Measurements from ENCODE around the gene SIGMAR1. TPM values are rescaled to one million over a fixed set of nuclear protein-coding genes. Genes with fewer than 3 reads are reported as not detected.

The SIGMAR1 gene
- total RNA-seq, 1 donor from 2014 or later, result 37.1 TPM

DNA sequence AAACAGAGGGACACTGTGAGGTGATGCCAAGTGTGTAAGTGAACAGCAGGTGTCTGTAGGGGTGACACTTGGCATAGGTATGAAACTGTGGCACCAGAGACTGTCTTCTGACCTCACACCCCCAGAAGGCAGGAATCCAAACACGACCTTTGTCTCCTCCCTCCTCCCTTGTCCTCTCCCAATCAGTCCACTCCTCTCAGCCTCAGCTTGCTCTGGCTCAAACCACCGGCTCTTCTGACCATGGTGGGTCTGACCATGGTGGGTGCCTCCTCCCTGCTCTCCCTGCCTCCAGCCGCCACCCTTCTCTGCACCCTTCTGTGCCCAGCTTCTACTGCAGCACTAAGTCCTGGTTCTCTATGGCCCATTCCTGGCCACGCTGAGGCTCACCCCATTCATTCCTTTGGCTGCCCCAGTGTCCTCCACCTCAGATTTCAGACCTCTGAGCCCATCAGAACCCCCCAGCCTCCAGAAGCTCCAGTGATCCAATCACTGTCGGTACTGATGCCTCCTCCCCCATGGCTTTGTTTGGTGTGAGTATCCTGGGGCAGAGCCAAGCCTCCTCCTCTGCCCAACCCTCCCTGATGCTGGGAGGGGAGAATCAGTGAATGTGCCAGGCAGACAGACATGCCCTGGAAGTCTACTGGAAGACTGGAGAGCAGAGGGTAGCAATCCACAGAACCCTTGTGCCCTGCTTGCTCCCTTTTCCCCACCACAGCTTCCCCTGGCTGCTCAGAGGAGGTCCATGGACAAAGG is 7.0 kb downstream of the SIGMAR1 start:
- no peak for DNase-seq

- DNase-seq, result no peak
Measured at GRCh38 chr9:34629491-34629808, 8.1 kb downstream of the SIGMAR1 start.

DNA sequence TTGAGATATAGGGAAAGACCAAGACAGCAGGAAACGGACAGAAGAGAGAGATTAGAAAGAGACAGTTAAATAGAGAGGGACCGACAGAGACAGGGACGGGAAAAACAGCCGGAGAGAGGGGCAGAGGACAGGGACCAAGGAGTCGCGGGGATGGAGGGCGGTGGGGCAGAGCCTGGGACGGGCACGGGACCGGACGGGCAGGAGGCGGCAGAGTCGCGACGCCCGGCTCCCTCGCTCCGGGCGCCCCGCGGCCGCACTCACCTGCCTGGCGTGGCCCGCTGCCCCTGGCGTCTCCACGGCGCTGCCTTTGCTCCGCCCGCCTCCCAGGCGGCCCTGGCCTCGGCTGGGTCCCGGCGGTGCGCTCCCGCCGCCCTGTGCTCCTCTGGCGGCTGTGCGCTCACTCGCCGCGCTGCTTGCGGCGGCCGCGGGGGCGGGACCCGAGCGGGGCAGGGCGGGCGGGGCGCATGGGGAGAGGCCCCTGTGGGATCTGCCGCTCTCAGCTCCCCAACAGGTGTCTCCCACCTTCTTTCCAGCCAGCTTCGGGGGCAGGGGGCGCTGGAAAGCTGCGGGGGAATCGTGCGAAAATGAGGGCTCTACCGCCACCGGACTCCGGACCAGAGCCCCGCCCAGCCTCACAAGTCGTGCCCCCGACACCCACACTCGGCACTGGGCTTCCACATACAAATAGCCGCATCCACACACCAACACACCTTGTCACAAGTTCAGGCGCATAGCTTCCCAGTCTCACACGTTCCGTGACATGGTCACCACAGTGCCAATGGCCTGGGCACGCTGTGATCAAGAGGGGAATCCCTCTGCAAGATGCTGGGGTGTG is 8.7 kb downstream of the SIGMAR1 start, which contains the start of gene ARID3C:
Gene ARID3C (minus strand): TSS at position 411 of the 835 bp plus-strand sequence. CDS start 1,052 bp downstream, outside the sequence.
- DNase-seq, result peak; percentile 37

DNA sequence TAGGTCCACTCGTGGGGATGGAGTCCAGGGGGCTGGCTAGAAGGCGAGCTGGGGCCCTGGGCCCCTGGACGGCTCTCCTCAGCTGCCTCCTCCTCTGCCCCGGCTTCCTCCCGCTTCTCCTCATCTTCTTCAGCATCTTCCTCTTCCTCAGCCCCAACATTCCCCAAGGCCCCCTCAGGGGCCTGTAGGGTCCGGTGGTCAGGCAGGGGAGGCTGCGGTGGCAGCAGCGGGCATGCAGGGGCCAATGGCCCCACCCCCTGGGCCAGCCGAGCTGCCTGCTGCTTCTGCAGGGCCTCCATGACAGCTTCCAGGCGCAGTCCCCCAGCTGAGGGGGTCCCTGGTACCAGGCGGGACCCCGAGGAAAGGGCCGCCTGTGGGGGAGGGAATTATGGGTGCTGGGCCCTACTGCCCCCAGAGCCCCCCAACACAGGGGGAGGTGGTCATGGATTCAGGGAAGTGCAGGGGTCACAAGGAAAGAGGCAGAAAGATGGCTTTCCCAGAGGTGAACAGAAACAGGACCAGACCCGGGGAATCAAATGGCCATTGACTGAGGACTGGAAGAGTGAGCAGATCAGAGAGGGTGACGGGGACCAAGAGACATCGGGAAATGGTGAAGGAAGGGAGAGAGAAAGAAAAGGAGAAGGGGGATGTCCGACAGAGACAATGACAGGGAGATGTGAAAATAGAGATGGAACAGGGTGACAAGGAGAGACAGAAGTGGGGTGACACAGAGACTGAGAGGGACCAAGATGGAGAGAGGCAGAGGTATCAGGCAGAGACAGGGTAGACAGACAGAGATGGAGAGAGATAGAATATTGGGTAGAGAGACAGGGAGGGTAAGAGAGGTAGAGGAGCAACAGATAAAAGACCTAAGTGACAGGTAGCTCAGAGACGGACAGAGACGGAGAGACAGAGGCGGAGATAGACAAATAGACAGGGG is 9.6 kb downstream of the SIGMAR1 start:
- DNase-seq, result no peak

- DNase-seq, result no peak
Measured at GRCh38 chr9:34625186-34625486, 12.5 kb downstream of the SIGMAR1 start.

DNA sequence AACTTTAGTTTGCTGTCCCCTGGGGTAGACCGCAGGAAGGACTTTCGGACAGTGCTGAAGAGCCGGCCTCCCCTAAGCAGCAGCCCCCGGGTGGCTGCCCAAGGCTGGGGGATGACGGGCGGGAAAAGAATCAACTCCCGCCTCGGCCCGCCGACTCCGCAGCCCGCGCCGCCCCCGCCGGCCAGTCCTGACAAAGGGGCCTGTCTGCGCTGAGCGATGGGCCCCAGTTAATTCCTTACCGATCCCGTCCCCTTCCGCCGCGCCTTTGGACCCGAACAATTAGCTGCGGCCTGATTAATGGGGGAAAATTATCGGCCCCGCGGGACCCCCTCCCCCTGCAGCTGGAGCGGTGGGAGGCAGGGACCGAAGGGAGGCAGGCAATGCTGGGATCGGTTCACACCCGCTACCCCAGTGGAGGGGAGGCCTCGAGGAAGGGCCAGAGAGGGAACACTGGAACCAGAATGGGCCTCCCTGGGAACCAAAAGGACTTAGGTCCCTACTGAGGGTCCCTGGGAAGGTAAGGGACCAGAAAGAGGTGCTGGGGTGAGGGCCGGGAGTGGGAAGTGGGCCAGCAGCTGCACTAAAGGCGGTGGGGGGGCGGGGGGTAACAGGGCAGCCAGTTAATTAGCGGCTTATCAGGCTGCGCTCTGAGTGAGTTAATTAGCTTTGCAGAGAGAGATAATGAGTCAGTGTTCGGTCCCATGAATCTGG is 13.0 kb downstream of the SIGMAR1 start:
- DNase-seq, result no peak

DNA sequence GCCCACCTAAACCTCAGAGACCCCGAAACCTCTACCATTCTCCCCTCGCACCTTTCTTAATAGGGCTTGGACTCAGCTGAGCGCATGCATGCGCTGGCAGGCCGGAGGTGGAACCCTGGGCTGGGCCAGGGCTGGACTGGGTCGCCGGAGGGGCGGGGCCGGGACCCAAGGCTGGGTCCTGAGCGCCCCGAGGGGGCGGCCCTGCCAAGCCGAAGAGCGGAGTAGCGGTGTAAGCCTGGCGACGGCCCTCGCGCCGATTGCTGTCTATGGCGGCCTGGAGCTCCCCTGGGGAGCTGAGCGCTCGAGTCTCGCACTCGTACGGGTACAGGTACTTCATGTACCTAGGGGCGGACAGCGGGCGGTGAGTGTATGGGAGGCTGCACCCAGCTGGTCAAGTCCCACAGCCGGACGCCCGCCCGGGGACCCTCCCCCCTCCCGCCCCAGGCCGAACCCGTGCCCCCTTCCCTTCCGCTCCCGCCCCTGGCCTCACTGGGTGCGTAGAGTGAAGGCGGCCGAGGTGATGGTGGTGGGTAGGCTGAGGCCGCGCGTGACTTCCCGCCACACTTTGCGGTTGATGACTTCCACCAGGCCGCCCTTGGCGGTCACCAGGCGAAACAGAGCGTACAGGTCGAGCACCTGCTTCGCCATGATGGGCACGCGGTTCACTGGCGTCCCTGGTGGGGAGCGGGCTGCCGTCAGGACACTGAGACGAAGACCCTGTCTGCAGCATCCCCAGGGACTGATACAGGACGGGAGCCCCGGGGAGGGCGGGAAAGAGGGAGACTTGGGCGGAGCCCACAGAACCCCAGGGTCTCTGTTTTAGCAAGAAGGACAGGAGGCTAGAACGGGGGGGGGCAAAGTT is 14.0 kb downstream of the SIGMAR1 start:
- DNase-seq, result no peak

- peak; percentile 96 for DNase-seq
Measured at GRCh38 chr9:34620061-34620994, 17.3 kb downstream of the SIGMAR1 start, which contains the start of gene DCTN3. DCTN3 (minus strand) TSS chr9:34620495; CDS start chr9:34620464, 31 bp downstream.

- DNase-seq, result no peak
Measured at GRCh38 chr9:34615132-34615531, 22.5 kb downstream of the SIGMAR1 start.

DNA sequence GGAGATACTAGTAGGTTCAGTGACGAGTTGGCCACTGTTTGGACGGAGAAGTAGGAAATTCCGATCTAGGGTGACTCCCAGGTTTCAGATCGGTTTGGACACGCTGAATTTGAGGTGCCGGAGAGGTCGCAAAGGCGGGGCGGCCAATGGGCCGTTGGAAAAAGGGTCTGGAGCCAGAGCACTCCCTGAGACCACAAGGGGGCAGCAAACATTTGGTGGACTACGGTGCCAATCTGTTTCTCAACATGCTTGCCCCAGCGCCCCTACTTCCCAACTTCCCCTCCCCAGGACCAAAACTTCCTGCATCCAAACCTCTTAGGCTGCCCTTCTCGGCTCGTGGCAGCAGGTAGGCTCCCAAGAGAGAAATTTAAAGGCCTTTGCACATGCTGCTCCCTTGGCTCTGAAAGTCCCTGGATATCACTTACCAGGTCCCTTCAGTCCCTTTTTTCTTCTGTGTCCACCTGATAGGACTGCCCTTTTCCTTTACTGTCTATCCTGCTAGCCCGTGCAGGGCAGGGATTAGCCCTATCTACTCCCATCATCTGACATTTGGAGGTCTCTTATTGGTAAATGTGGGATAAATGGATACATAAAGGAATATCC is 24.7 kb downstream of the SIGMAR1 start:
- DNase-seq, result peak; percentile 88

DNA sequence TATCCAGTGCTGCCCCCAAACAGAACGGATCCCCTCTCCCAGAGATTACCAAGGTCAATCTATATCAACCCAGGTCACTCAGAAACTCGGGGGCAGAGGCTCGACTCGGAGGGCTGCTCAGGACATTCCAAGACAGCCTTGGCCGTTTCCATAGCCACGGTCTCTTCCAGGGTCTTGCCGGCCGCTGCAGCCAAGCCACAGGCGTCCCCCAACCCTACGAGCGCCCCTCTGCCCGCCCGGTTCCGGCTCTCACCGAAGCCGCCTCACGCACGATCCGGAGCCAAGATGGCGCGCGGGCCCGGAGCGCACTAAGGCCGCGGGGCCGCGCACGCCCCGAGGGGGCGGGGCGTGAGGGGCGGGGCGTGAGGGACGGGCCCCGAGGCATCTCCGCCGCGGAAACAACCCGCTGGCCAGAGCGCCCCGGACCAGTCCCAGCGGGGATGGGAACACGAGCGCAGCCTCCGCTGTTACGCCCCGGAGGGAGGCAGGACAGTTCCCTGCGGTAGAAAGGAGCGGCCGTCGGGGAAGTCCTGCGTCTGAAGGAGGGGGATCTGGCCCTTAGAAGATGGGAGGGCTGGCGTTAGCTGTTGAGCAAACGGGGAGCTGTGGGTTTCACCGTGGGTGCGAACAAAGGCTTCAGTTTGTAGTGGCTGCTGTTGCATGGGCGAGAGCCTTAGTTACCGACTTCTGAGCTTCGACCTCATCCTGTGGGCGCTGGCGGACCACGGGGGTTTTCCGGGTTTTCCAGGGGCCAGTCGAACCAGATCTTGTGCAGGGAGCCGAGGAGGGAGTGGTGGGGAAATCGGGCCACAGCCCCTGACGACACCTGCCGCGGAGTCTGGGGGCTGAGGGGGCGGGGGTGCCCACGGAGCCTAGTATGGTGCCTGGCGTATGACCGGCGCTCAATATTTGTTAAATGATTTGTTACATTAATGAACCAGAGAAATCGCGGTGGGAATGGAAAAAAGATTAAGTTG is 25.5 kb downstream of the SIGMAR1 start, which contains the start of gene RPP25L:
Gene RPP25L (minus strand): TSS at position 287 of the 977 bp plus-strand sequence. CDS start 801 bp downstream, outside the sequence.
- DNase-seq, result peak; percentile 86

DNA sequence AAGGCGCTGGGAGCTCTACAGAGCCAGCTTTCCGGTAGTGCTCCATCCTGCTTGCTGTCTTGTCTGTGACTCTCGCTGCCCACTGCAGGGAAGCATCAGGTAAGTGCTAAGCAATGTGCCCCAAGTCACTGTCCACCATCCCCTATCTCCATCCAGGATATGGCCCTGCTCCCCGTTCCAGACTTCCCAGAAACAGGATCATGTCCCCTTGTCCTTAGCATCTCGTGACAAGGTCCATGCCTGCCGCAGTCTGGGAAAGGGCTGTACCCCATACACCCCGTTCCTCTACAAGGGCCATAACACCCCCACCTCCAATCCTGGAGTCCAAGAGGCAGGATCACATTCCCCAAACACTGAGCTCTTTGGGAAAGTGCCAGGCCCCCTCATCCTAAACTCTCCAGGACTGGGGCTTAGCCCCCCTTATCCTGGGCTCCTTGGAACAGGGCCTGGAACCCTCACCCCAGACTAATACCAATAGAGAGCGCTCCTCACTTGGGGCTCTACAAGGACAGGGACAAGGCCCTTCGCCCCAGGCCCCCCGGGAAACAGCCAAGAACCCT is 26.3 kb downstream of the SIGMAR1 start:
- no peak for DNase-seq

- no peak for DNase-seq
Measured at GRCh38 chr9:34610434-34611206, 27.0 kb downstream of the SIGMAR1 start.

- DNase-seq, result no peak
Measured at GRCh38 chr9:34607331-34607730, 30.3 kb downstream of the SIGMAR1 start.

GRCh38 chr9:34606905-34607304 is 30.7 kb downstream of the SIGMAR1 start:
- no peak for DNase-seq

GRCh38 chr9:34606190-34606589 is 31.4 kb downstream of the SIGMAR1 start:
- no peak for DNase-seq

Data from dermis blood vessel endothelial cell (primary cell).